HCT116 (cell line): ENCODE measurements around the gene PHF21A. TPM values are rescaled to one million over a fixed set of nuclear protein-coding genes. Genes with fewer than 3 reads are reported as not detected.

Experiments
- ATAC-seq: fragments of 200-7000 bp; cut with Tn5 transposase; 2 replicates; pipeline ENCODE4 v1.9.1; 2020; ENCODE audit warnings: mild to moderate bottlenecking, moderate library complexity
- BruUV-seq: library from RNA; stranded (reverse); fragments of 400-500 nt; replicated peaks from 2 replicates; lab custom pipeline; 2021; lab: Mats Ljungman, UMichigan
- CTCF ChIA-PET: fragments of 300-600 bp; sonication (Branson Sonifier 250); formaldehyde crosslinking; loops from one replicate; lab custom pipeline; 2021; ENCODE audit warnings: antibody characterized with exemption; lab: Charles Lee
- POLR2A ChIA-PET: fragments of 300-600, 350-600 bp; sonication (Branson Sonifier 250); formaldehyde crosslinking; loops from one replicate; lab custom pipeline; 2021; ENCODE audit warnings: antibody characterized with exemption; lab: Charles Lee
- RAD21 ChIA-PET, 2 experiments: fragments of 300-600 bp; sonication (Branson Sonifier 250); formaldehyde crosslinking; loops; one replicate each; lab custom pipeline; 2023; ENCODE audit warnings: low total read pairs in 2 of 2; ENCODE audit not compliant: uncharacterized antibody in 2 of 2, unreplicated experiment in 2 of 2, low non-redundant PET in 1 of 2; lab: Charles Lee
- DNase-seq: peaks from one replicate; pipeline ENCODE4 v3.0.0-alpha.2; 2010; ENCODE audit warnings: low read depth, low spot score
- H2AFZ ChIP-seq: fragments of 200-600 bp; shearing (Covaris generic), sonication (generic); 2 replicates; pipeline ENCODE4 v1.6.1; 2017; ENCODE audit warnings: low read depth, mixed run types, mixed read lengths, antibody characterized with exemption, low read length; ENCODE audit not compliant: poor library complexity, severe bottlenecking
- H3K27ac ChIP-seq: 2 replicates; pipeline ENCODE4 v1.5.1; 2012; ENCODE audit warnings: low read depth, low read length
- H3K27me3 ChIP-seq: fragments of 200-600 bp; sonication (generic); 2 replicates; pipeline ENCODE4 v1.6.1; 2016; ENCODE audit warnings: mixed run types, low read length, mixed read lengths; ENCODE audit not compliant: insufficient read depth
- H3K36me3 ChIP-seq, 2 experiments: fragments of 200-500 bp in 1 of 2; fragments of 200-600 bp in 1 of 2; sonication (Bioruptor generic) in 1 of 2; sonication (generic) in 1 of 2; 2 replicates each; pipeline versions ENCODE4 v1.5.1 to v1.6.1; 2014 to 2016; ENCODE audit warnings: low read length in 2 of 2, inconsistent platforms in 1 of 2, mixed read lengths in 1 of 2, mixed run types in 1 of 2; ENCODE audit not compliant: insufficient read depth in 2 of 2, control insufficient read depth in 1 of 2
- H3K4me1 ChIP-seq, 2 experiments: fragments of 200-600 bp in 1 of 2; sonication (generic) in 1 of 2; 2 replicates each; pipeline versions ENCODE4 v1.5.1 to v1.6.1; 2012 to 2017; ENCODE audit warnings: low read length in 2 of 2, inconsistent platforms in 1 of 2, mild to moderate bottlenecking in 1 of 2, mixed read lengths in 1 of 2, mixed run types in 1 of 2, moderate library complexity in 1 of 2; ENCODE audit not compliant: insufficient read depth in 2 of 2, control insufficient read depth in 1 of 2
- H3K4me2 ChIP-seq: fragments of 200-600 bp; sonication (generic); 2 replicates; pipeline ENCODE4 v1.6.1; 2017; ENCODE audit warnings: mixed run types, low read length, mixed read lengths
- H3K4me3 ChIP-seq, 2 experiments: fragments of 200-600 bp in 1 of 2; sonication (generic) in 1 of 2; replicated peaks in 1 of 2; 2 replicates each; pipeline ENCODE4 v1.5.1; 2011 to 2016; ENCODE audit warnings: low read length in 2 of 2, control low read depth in 1 of 2, low read depth in 1 of 2, mild to moderate bottlenecking in 1 of 2, mixed read lengths in 1 of 2, mixed run types in 1 of 2
- H3K79me2 ChIP-seq: fragments of 200-600 bp; sonication (generic); 2 replicates; pipeline ENCODE4 v1.6.1; 2017; ENCODE audit warnings: mild to moderate bottlenecking, mixed run types, low read length, moderate library complexity, mixed read lengths; ENCODE audit not compliant: insufficient read depth
- H3K9ac ChIP-seq: fragments of 200-600 bp; sonication (generic); 2 replicates; pipeline ENCODE4 v1.6.1; 2016; ENCODE audit warnings: low read length, mixed read lengths
- H3K9me2 ChIP-seq: fragments of 200-600 bp; sonication (generic), shearing (Covaris generic); 2 replicates; pipeline ENCODE4 v1.6.1; 2017; ENCODE audit warnings: mixed run types, mild to moderate bottlenecking, moderate library complexity; ENCODE audit not compliant: insufficient read depth
- H3K9me3 ChIP-seq, 2 experiments: fragments of 200-500 bp in 1 of 2; fragments of 200-600 bp in 1 of 2; sonication (Bioruptor generic) in 1 of 2; sonication (generic) in 1 of 2; 2 replicates each; pipeline ENCODE4 v1.6.1; 2014 to 2017; ENCODE audit warnings: low read length in 2 of 2, mixed read lengths in 2 of 2, inconsistent platforms in 1 of 2, low read depth in 1 of 2, mild to moderate bottlenecking in 1 of 2, mixed run types in 1 of 2, moderate library complexity in 1 of 2; ENCODE audit not compliant: control insufficient read depth in 1 of 2, insufficient read depth in 1 of 2
- H4K20me1 ChIP-seq: fragments of 200-600 bp; sonication (generic), shearing (Covaris generic); 2 replicates; pipeline ENCODE4 v1.6.1; 2017; ENCODE audit warnings: mixed run types, mild to moderate bottlenecking, moderate library complexity; ENCODE audit not compliant: insufficient read depth
- CBX3 ChIP-seq: IDR thresholded peaks from 2 replicates; pipeline ENCODE4 v1.6.1; 2012; ENCODE audit warnings: low read depth
- CEBPB ChIP-seq: IDR thresholded peaks from 2 replicates; pipeline ENCODE4 v1.6.1; 2012; ENCODE audit warnings: low read depth
- EGR1 ChIP-seq: IDR thresholded peaks from 2 replicates; pipeline ENCODE4 v1.6.1; 2012; ENCODE audit warnings: low read depth
- ELF1 ChIP-seq: IDR thresholded peaks from 2 replicates; pipeline ENCODE4 v1.6.1; 2012; ENCODE audit warnings: low read depth, borderline replicate concordance
- FOSL1 ChIP-seq: IDR thresholded peaks from 2 replicates; pipeline ENCODE4 v1.6.1; 2012; ENCODE audit warnings: low read depth
- MAX ChIP-seq: IDR thresholded peaks from 2 replicates; pipeline ENCODE4 v1.6.1; 2012
- POLR2AphosphoS5 ChIP-seq: IDR thresholded peaks from 2 replicates; pipeline ENCODE4 v1.6.1; 2011; ENCODE audit warnings: mild to moderate bottlenecking, low read depth, low read length, moderate library complexity
- RAD21 ChIP-seq: IDR thresholded peaks from 2 replicates; pipeline ENCODE4 v1.6.1; 2012; ENCODE audit warnings: low read depth, mild to moderate bottlenecking
- SIN3A ChIP-seq: IDR thresholded peaks from 2 replicates; pipeline ENCODE4 v1.6.1; 2012; ENCODE audit warnings: low read depth
- SP1 ChIP-seq: IDR thresholded peaks from 2 replicates; pipeline ENCODE4 v1.6.1; 2012; ENCODE audit warnings: low read depth
- SRF ChIP-seq: IDR thresholded peaks from 2 replicates; pipeline ENCODE4 v1.6.1; 2012; ENCODE audit warnings: low read depth
- TCF7L2 ChIP-seq: IDR thresholded peaks from 2 replicates; pipeline ENCODE4 v1.7.0; 2011; ENCODE audit warnings: borderline replicate concordance, inconsistent platforms; ENCODE audit not compliant: insufficient read depth, insufficient read length; ENCODE audit errors: extremely low read depth
- YY1 ChIP-seq: IDR thresholded peaks from 2 replicates; pipeline ENCODE4 v1.6.1; 2011; ENCODE audit warnings: low read length, low read depth, moderate library complexity, mild to moderate bottlenecking; ENCODE audit not compliant: insufficient replicate concordance; ENCODE audit errors: extremely low read depth
- ZFX ChIP-seq: fragments of 450-650 bp; IDR thresholded peaks from 2 replicates; pipeline ENCODE4 v1.6.1; 2017
- ZNF274 ChIP-seq: fragments of 200-500 bp; sonication (Bioruptor generic); IDR thresholded peaks from 2 replicates; pipeline ENCODE4 v1.6.1; 2014; ENCODE audit warnings: mild to moderate bottlenecking, low read depth, low read length, inconsistent platforms
- intact Hi-C: fragments of 100-400 bp; cut with micrococcal nuclease; formaldehyde crosslinking; loops from 2 replicates; pipeline ENCODE4 v1.10.0; 2022
- total RNA-seq: library from RNA; stranded (reverse); gene quantifications from one replicate; pipeline ENCODE4 v1.2.1, GENCODE V29; 2021; ENCODE audit not compliant: unreplicated experiment

Gene PHF21A
- total RNA-seq, 1 experiment from 2014 or later = 27.0 TPM

GRCh38 chr11:46050662-46051061 lies 70.6 kb downstream of the PHF21A start:
- no peak for DNase-seq
- no peak overlapping the region for H3K4me2 ChIP-seq
- TF ChIP-seq SRF (no peak), ZNF274 (no peak), POLR2AphosphoS5 (no peak), CBX3 (no peak), ELF1 (no peak), ZFX (no peak), CEBPB (no peak), EGR1 (no peak), SP1 (no peak), YY1 (no peak), TCF7L2 (no peak), FOSL1 (no peak), MAX (no peak), RAD21 (no peak)
- H2AFZ ChIP-seq = no peak overlapping the region
- no TSS peak for BruUV-seq
- intact Hi-C loops = no loop called here
- H3K9me3 ChIP-seq = no peaks in the 10 kb centered on the region
- no peak for ATAC-seq
- no peaks in the 10 kb centered on the region for H3K27me3 ChIP-seq
- no peaks in the 10 kb centered on the region for H3K36me3 ChIP-seq
- CTCF ChIA-PET = no interaction called here
- RAD21 ChIA-PET = no interaction called here
- H3K9ac ChIP-seq = no peak overlapping the region
- H3K79me2 ChIP-seq = no peaks in the 10 kb centered on the region
- H3K4me3 ChIP-seq = no peak overlapping the region
- no peak overlapping the region for H3K27ac ChIP-seq
- H3K4me1 ChIP-seq = peaks cover 0 to 5% of the 10 kb centered on the region in 2 experiments; a peak in 1 of 4 replicates
- H3K9me2 ChIP-seq = no peaks in the 10 kb centered on the region
- POLR2A ChIA-PET = no interaction called here
- H4K20me1 ChIP-seq = no peaks in the 10 kb centered on the region

GRCh38 chr11:46050003-46050461 lies 71.2 kb downstream of the PHF21A start:
- ATAC-seq (peak; percentile 65), DNase-seq (peak; percentile 10)
- no peaks in the 10 kb centered on the region for H3K27me3 ChIP-seq
- H3K4me1 ChIP-seq = peaks cover 0 to 5% of the 10 kb centered on the region in 2 experiments; a peak in 1 of 4 replicates
- H3K4me3 ChIP-seq = no peak overlapping the region
- POLR2A ChIA-PET = no interaction called here
- no peaks in the 10 kb centered on the region for H3K36me3 ChIP-seq
- H3K4me2 ChIP-seq = peak overlapping the region; percentile 15
- TF ChIP-seq POLR2AphosphoS5 (no peak), EGR1 (no peak), SIN3A (no peak), FOSL1 (no peak), MAX (no peak), TCF7L2 (no peak)
- no peak overlapping the region for H2AFZ ChIP-seq
- no peaks in the 10 kb centered on the region for H3K9me3 ChIP-seq
- no peak overlapping the region for H3K9ac ChIP-seq
- BruUV-seq = no TSS peak
- CTCF ChIA-PET = no interaction called here
- H3K27ac ChIP-seq = no peak overlapping the region
- RAD21 ChIA-PET = no interaction called here
- H3K79me2 ChIP-seq = no peaks in the 10 kb centered on the region
- no peaks in the 10 kb centered on the region for H4K20me1 ChIP-seq
- H3K9me2 ChIP-seq = no peaks in the 10 kb centered on the region
- intact Hi-C loops = no loop called here
